HEK293T (cell line): ENCODE measurements around the gene HBE1.

Experiments
- CTCF ChIA-PET: fragments of 350-600 bp; formaldehyde crosslinking; extraction: SDS; loops from one replicate; lab custom pipeline; 2021; ENCODE audit warnings: antibody characterized with exemption, inconsistent platforms; lab: Yijun Ruan, JAX
- POLR2A ChIA-PET: fragments of 350-600 bp; formaldehyde crosslinking; extraction: SDS; loops from one replicate; lab custom pipeline; 2020; ENCODE audit warnings: antibody characterized with exemption, inconsistent platforms; lab: Yijun Ruan, JAX
- DNase-seq: peaks from one replicate; pipeline ENCODE4 v3.0.0; 2012; ENCODE audit warnings: mixed read lengths; ENCODE audit errors: extremely low spot score
- ARNT ChIP-seq: fragments of 450-650 bp; IDR thresholded peaks from 2 replicates; pipeline ENCODE4 v1.6.1; 2017; ENCODE audit warnings: mild to moderate bottlenecking
- BHLHE40 ChIP-seq: fragments of 450-650 bp; IDR thresholded peaks from 2 replicates; pipeline ENCODE4 v1.6.1; 2016; ENCODE audit warnings: mild to moderate bottlenecking, moderate library complexity, borderline replicate concordance
- CTBP1 ChIP-seq: fragments of 450-650 bp; IDR thresholded peaks from 2 replicates; pipeline ENCODE4 v1.6.1; 2016; ENCODE audit warnings: borderline replicate concordance
- ELF4 ChIP-seq: fragments of 450-650 bp; IDR thresholded peaks from 2 replicates; pipeline ENCODE4 v1.6.1; 2017; ENCODE audit warnings: antibody characterized with exemption
- FOXA1 ChIP-seq: fragments of 450-650 bp; IDR thresholded peaks from 2 replicates; pipeline ENCODE4 v1.6.1; 2016; ENCODE audit warnings: mild to moderate bottlenecking
- FOXK2 ChIP-seq: fragments of 450-650 bp; IDR thresholded peaks from 2 replicates; pipeline ENCODE4 v1.6.1; 2016; ENCODE audit warnings: mild to moderate bottlenecking
- FOXM1 ChIP-seq: fragments of 450-650 bp; IDR thresholded peaks from 2 replicates; pipeline ENCODE4 v1.6.1; 2017; ENCODE audit warnings: mild to moderate bottlenecking, borderline replicate concordance
- HDGF ChIP-seq: fragments of 450-650 bp; IDR thresholded peaks from 2 replicates; pipeline ENCODE4 v1.6.1; 2017; ENCODE audit warnings: antibody characterized with exemption, borderline replicate concordance
- L3MBTL2 ChIP-seq: fragments of 450-650 bp; conservative IDR thresholded peaks from 2 replicates; pipeline ENCODE4 v1.6.1; 2016; ENCODE audit warnings: mild to moderate bottlenecking
- LEF1 ChIP-seq: fragments of 450-650 bp; IDR thresholded peaks from 2 replicates; pipeline ENCODE4 v1.6.1; 2017; ENCODE audit warnings: mild to moderate bottlenecking, borderline replicate concordance
- NFRKB ChIP-seq: fragments of 450-650 bp; IDR thresholded peaks from 2 replicates; pipeline ENCODE4 v1.6.1; 2016; ENCODE audit warnings: mild to moderate bottlenecking, moderate library complexity
- PKNOX1 ChIP-seq: fragments of 450-650 bp; IDR thresholded peaks from 2 replicates; pipeline ENCODE4 v1.6.1; 2016
- SP1 ChIP-seq: fragments of 450-650 bp; IDR thresholded peaks from 2 replicates; pipeline ENCODE4 v1.6.1; 2017
- SUZ12 ChIP-seq: fragments of 450-650 bp; IDR thresholded peaks from 2 replicates; pipeline ENCODE4 v1.6.1; 2016; ENCODE audit warnings: mild to moderate bottlenecking
- TARDBP ChIP-seq: fragments of 450-650 bp; IDR thresholded peaks from 2 replicates; pipeline ENCODE4 v1.6.1; 2016
- ZNF384 ChIP-seq: fragments of 450-650 bp; IDR thresholded peaks from 2 replicates; pipeline ENCODE4 v1.6.1; 2016

HBE1 gene

GRCh38 chr11:5281596-5281995, 11.9 kb upstream of the HBE1 start:
- ChIA-PET CTCF (no interaction called here), POLR2A (no interaction called here)
- TF ChIP-seq HDGF (no peak), FOXK2 (no peak), LEF1 (no peak), ZNF384 (no peak), SUZ12 (no peak), TARDBP (no peak), FOXA1 (no peak), NFRKB (no peak), CTBP1 (no peak), PKNOX1 (no peak), ARNT (no peak), L3MBTL2 (no peak), BHLHE40 (no peak), FOXM1 (no peak)
- DNase-seq = no peak

- ChIA-PET CTCF (no interaction called here), POLR2A (no interaction called here)
- TF ChIP-seq L3MBTL2 (no peak), HDGF (no peak), PKNOX1 (no peak), SP1 (no peak)
- DNase-seq = peak; percentile 13
Observed at GRCh38 chr11:5280582-5281102, 10.9 kb upstream of the HBE1 start.

- no peak for DNase-seq
- CTCF ChIA-PET = no interaction called here
- TF ChIP-seq SUZ12 = no peak
- POLR2A ChIA-PET = no interaction called here
Observed at GRCh38 chr11:5279471-5280090, 9.8 kb upstream of the HBE1 start.

- ChIA-PET CTCF (no interaction called here), POLR2A (no interaction called here)
- no peak for DNase-seq
- TF ChIP-seq CTBP1 (no peak), TARDBP (no peak), ELF4 (no peak), LEF1 (no peak), HDGF (no peak), ZNF384 (no peak), L3MBTL2 (no peak)
Observed at GRCh38 chr11:5277807-5278382, 8.2 kb upstream of the HBE1 start.

- DNase-seq = no peak
- POLR2A ChIA-PET = no interaction called here
- CTCF ChIA-PET = no interaction called here
- no peak for TF ChIP-seq BHLHE40
- TF ChIP-seq HDGF = no peak
- no peak for TF ChIP-seq FOXA1
- TF ChIP-seq ELF4 = no peak
- TF ChIP-seq ZNF384 = no peak
Observed at GRCh38 chr11:5276697-5277096, 7.0 kb upstream of the HBE1 start.

- TF ChIP-seq SP1 = no peak
- TF ChIP-seq CTBP1 = no peak
- no peak for TF ChIP-seq FOXK2
- TF ChIP-seq BHLHE40 = no peak
- no peak for TF ChIP-seq ARNT
- no peak for TF ChIP-seq TARDBP
- no peak for TF ChIP-seq ZNF384
- no peak for TF ChIP-seq L3MBTL2
- ChIA-PET POLR2A (no interaction called here), CTCF (no interaction called here)
- DNase-seq = no peak
Observed at GRCh38 chr11:5275369-5276110, 5.8 kb upstream of the HBE1 start.

- POLR2A ChIA-PET = no interaction called here
- no peak for TF ChIP-seq SP1
- TF ChIP-seq FOXK2 = no peak
- no peak for TF ChIP-seq ARNT
- no peak for TF ChIP-seq CTBP1
- TF ChIP-seq FOXA1 = no peak
- TF ChIP-seq BHLHE40 = no peak
- no peak for TF ChIP-seq TARDBP
- no peak for DNase-seq
- CTCF ChIA-PET = no interaction called here
Observed at GRCh38 chr11:5274395-5274794, 4.7 kb upstream of the HBE1 start.
